PC-3 (cell line): ENCODE data around the gene MISFA. TPM values are rescaled to one million over a fixed set of nuclear protein-coding genes. Genes with fewer than 3 reads are reported as not detected.

Source experiments
- ATAC-seq: fragments of 200-7000 bp; cut with Tn5 transposase; 2 replicates; pipeline ENCODE4 v1.9.1; 2020; ENCODE audit warnings: mild to moderate bottlenecking, moderate library complexity
- BruUV-seq: library from RNA; stranded (reverse); fragments of 400-500 nt; replicated peaks from 2 replicates; lab custom pipeline; 2021; lab: Mats Ljungman, UMichigan
- CTCF ChIA-PET: fragments of 300-600 bp; sonication (Branson Sonifier 250); formaldehyde crosslinking; loops from one replicate; lab custom pipeline; 2022; ENCODE audit warnings: antibody characterized with exemption; lab: Charles Lee
- POLR2A ChIA-PET: fragments of 300-600 bp; sonication (Branson Sonifier 250); formaldehyde crosslinking; loops from one replicate; lab custom pipeline; 2022; ENCODE audit warnings: antibody characterized with exemption; ENCODE audit not compliant: unreplicated experiment; lab: Charles Lee
- DNase-seq: peaks from one replicate; pipeline ENCODE4 v3.0.0-alpha.2; 2015
- H2AFZ ChIP-seq: fragments of 300-600 bp; sonication (generic); 2 replicates; pipeline ENCODE4 v1.6.0; 2016; ENCODE audit warnings: antibody characterized with exemption, low read length
- H3F3A ChIP-seq: fragments of 300-600 bp; sonication (generic); one replicate; pipeline ENCODE4 v1.6.0; 2017; ENCODE audit warnings: antibody characterized with exemption, low read length, control low read depth, mild to moderate bottlenecking; ENCODE audit not compliant: unreplicated experiment
- H3K27ac ChIP-seq: fragments of 300-600 bp; sonication (generic); 2 replicates; pipeline ENCODE4 v1.5.1; 2016; ENCODE audit warnings: mild to moderate bottlenecking, low read length
- H3K27me3 ChIP-seq: fragments of 300-600 bp; sonication (generic); 2 replicates; pipeline ENCODE4 v1.6.1; 2016; ENCODE audit warnings: low read length, mixed read lengths
- H3K36me3 ChIP-seq: fragments of 300-600 bp; sonication (generic); 2 replicates; pipeline ENCODE4 v1.6.1; 2016; ENCODE audit warnings: low read depth, mixed run types, low read length, mixed read lengths
- H3K4me1 ChIP-seq: fragments of 300-600 bp; sonication (generic); 2 replicates; pipeline ENCODE4 v1.5.1; 2016; ENCODE audit warnings: low read length; ENCODE audit not compliant: insufficient read depth
- H3K4me2 ChIP-seq: fragments of 300-600 bp; sonication (generic); 2 replicates; pipeline ENCODE4 v1.6.0; 2016; ENCODE audit warnings: low read length
- H3K4me3 ChIP-seq: fragments of 300-600 bp; sonication (generic); 2 replicates; pipeline ENCODE4 v1.5.1; 2016; ENCODE audit warnings: mild to moderate bottlenecking, low read length, mixed read lengths
- H3K79me2 ChIP-seq: fragments of 300-600 bp; sonication (generic); 2 replicates; pipeline ENCODE4 v1.6.1; 2017; ENCODE audit warnings: low read length, mixed read lengths
- H3K9ac ChIP-seq: fragments of 300-600 bp; sonication (generic); 2 replicates; pipeline ENCODE4 v1.6.0; 2016; ENCODE audit warnings: mild to moderate bottlenecking, low read length
- H3K9me2 ChIP-seq: fragments of 300-600 bp; sonication (generic); replicated peaks from 2 replicates; pipeline ENCODE4 v1.6.1; 2016; ENCODE audit warnings: mixed run types, low read length, mixed read lengths
- H3K9me3 ChIP-seq: fragments of 300-600 bp; sonication (generic); 2 replicates; pipeline ENCODE4 v1.6.1; 2016; ENCODE audit warnings: low read length, mixed read lengths
- H4K20me1 ChIP-seq: fragments of 300-600 bp; sonication (generic); 2 replicates; pipeline ENCODE4 v1.6.1; 2016; ENCODE audit warnings: low read length, mixed read lengths
- EZH2 ChIP-seq: fragments of 300-600 bp; sonication (generic); IDR thresholded peaks from one replicate; pipeline ENCODE4 v1.6.1; 2017; ENCODE audit warnings: antibody characterized with exemption, mild to moderate bottlenecking, low read length; ENCODE audit not compliant: unreplicated experiment
- EZH2phosphoT487 ChIP-seq: fragments of 300-600 bp; sonication (generic); IDR thresholded peaks from 2 replicates; pipeline ENCODE4 v1.6.1; 2018; ENCODE audit warnings: mild to moderate bottlenecking, antibody characterized with exemption, low read length, borderline replicate concordance
- intact Hi-C: fragments of 100-400 bp; cut with micrococcal nuclease; formaldehyde crosslinking; loops from 2 replicates; pipeline ENCODE4 v1.9.0; 2023
- total RNA-seq: library from RNA; depleted of rRNA; stranded (reverse); fragments of >200 nt; gene quantifications from 2 replicates; pipeline ENCODE4 v1.2.3, GENCODE V29; 2014
- TF ChIP-seq, protein P1 (sequence below): fragments of 300-600 bp; sonication (generic); conservative IDR thresholded peaks from 2 replicates; pipeline ENCODE4 v1.5.1; 2017; ENCODE audit warnings: antibody characterized with exemption, low read depth, mild to moderate bottlenecking, low read length

The MISFA gene
- total RNA-seq, 1 experiment from 2014 or later, result 0.36 TPM

DNA sequence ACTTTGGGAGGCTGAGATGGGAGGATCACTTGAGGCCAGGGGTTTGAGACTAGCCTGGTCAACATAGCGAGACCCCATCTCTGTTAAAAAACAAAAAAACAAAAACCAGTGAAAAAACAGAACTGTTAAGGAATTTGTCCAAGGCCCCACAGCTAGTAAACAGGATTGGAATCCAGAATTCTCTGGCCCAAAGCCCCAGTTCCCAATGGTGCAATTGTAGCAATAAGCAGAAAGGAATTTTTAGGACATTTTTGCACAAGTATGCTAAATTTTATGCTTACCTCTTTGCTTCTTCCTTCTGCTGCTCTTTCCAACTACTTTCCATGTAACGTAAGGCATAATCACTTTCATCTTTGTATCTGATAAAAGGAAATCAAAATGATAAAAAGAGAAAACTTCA, 11.6 kb downstream of the MISFA start:
- Histone ChIP-seq H3K27me3 (no peaks in the 10 kb centered on the region), H3K79me2 (0 out of 2 replicates have a peak, but pooled peaks cover 6% of the 10 kb centered on the region), H2AFZ (no peak overlapping the region), H3K9me2 (no peaks in the 10 kb centered on the region), H3K4me3 (no peak overlapping the region), H3K4me1 (no peaks in the 10 kb centered on the region), H3F3A (no peaks in the 10 kb centered on the region), H3K4me2 (no peak overlapping the region), H3K9ac (no peak overlapping the region), H3K36me3 (peaks cover 44% of the 10 kb centered on the region), H3K27ac (no peak overlapping the region), H3K9me3 (no peaks in the 10 kb centered on the region), H4K20me1 (peaks cover 6% of the 10 kb centered on the region; the same call in 1 of the 2 replicates)
- no TSS peak for BruUV-seq
- CTCF ChIA-PET, result no interaction called here
- ATAC-seq (no peak), DNase-seq (no peak)
- POLR2A ChIA-PET, result interaction anchor here (0.6 kb wide), 1 partner anchor 22 kb away, joined by 9 read pairs; the partner anchor contains the start of gene UEVLD
- intact Hi-C loops, result no loop called here
- TF ChIP-seq, protein P1, sequence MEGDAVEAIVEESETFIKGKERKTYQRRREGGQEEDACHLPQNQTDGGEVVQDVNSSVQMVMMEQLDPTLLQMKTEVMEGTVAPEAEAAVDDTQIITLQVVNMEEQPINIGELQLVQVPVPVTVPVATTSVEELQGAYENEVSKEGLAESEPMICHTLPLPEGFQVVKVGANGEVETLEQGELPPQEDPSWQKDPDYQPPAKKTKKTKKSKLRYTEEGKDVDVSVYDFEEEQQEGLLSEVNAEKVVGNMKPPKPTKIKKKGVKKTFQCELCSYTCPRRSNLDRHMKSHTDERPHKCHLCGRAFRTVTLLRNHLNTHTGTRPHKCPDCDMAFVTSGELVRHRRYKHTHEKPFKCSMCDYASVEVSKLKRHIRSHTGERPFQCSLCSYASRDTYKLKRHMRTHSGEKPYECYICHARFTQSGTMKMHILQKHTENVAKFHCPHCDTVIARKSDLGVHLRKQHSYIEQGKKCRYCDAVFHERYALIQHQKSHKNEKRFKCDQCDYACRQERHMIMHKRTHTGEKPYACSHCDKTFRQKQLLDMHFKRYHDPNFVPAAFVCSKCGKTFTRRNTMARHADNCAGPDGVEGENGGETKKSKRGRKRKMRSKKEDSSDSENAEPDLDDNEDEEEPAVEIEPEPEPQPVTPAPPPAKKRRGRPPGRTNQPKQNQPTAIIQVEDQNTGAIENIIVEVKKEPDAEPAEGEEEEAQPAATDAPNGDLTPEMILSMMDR, result no peak
- TF ChIP-seq EZH2, result no peak
- no peak for TF ChIP-seq EZH2phosphoT487

DNA sequence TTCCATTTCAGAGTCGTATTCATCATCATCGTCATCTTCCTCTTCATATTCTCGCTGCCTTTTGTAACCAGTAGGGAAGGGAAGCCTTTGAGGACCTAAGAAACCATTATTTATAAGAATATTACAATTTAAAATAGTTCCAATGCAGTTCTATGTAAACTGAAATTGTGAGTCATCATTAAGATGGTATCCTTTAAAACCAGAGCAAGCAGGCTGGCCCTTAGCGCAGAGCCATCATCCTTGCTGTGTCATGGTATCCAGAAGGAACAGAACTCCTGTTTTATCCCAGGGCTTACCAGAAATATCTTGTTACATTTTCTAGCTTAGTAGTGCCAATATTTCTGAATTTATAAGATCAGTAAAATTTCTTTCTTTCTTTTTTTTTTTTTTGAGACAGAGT, 12.8 kb downstream of the MISFA start:
- Histone ChIP-seq H3K79me2 (peaks cover 16% of the 10 kb centered on the region), H3K36me3 (peaks cover 40% of the 10 kb centered on the region), H3K4me1 (no peaks in the 10 kb centered on the region; the same call in 1 of the 2 replicates), H3K27me3 (no peaks in the 10 kb centered on the region), H3K4me3 (no peak overlapping the region), H3K27ac (no peak overlapping the region), H3F3A (no peaks in the 10 kb centered on the region), H3K4me2 (no peak overlapping the region), H3K9ac (no peak overlapping the region), H3K9me3 (no peaks in the 10 kb centered on the region), H4K20me1 (peaks cover 6% of the 10 kb centered on the region; the same call in 1 of the 2 replicates), H3K9me2 (no peaks in the 10 kb centered on the region), H2AFZ (no peak overlapping the region)
- intact Hi-C loops, result no loop called here
- no peak for DNase-seq
- ChIA-PET POLR2A (no interaction called here), CTCF (no interaction called here)
- ATAC-seq, result no peak
- BruUV-seq, result no TSS peak
- TF ChIP-seq EZH2phosphoT487, result no peak
- no peak for TF ChIP-seq EZH2
- TF ChIP-seq, protein P1, result no peak

DNA sequence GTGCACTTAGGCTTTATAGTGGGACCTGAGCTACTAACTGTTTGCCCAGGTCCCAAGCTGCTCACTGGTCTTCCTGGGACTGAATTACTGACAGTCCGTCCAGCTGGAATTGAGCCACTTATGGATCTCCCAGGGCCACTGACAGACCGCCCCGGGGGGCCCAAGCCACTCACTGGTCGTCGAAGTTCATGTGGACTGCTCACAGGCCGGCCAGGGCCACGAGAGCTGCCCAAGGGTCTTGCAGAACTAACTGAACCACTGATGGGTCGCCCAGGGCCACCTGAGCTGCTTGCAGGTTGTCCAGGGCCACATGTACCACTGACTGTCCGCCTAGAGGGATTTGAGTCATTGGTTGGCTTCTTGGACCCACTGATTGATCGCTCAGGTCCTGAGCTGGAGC, 15.1 kb downstream of the MISFA start:
- TF ChIP-seq EZH2phosphoT487, result no peak
- TF ChIP-seq, protein P1, result no peak
- no peak for TF ChIP-seq EZH2
- ChIA-PET CTCF (no interaction called here), POLR2A (no interaction called here)
- peaks cover 26% of the 10 kb centered on the region for H3K36me3 ChIP-seq
- no peaks in the 10 kb centered on the region for H3K27me3 ChIP-seq
- intact Hi-C loops, result loop anchor here (5.0 kb wide), 1 partner anchor 72 kb away; no protein-coding TSS in a partner anchor
- ATAC-seq (no peak), DNase-seq (no peak)
- BruUV-seq, result no TSS peak
- no peaks in the 10 kb centered on the region for H3K9me2 ChIP-seq
- no peak overlapping the region for H3K4me2 ChIP-seq
- no peak overlapping the region for H3K9ac ChIP-seq
- H3K9me3 ChIP-seq, result no peaks in the 10 kb centered on the region
- peaks cover 4% of the 10 kb centered on the region; the same call in 1 of the 2 replicates for H3K4me1 ChIP-seq
- H3F3A ChIP-seq, result no peaks in the 10 kb centered on the region
- peaks cover 39% of the 10 kb centered on the region for H3K79me2 ChIP-seq
- no peak overlapping the region for H3K27ac ChIP-seq
- no peak overlapping the region for H2AFZ ChIP-seq
- H4K20me1 ChIP-seq, result peaks cover 12% of the 10 kb centered on the region
- H3K4me3 ChIP-seq, result no peak overlapping the region
